HG02884 (cell line): ENCODE data around the gene IGSF22.

Experiments used
- ATAC-seq: cut with Tn5 transposase; IDR thresholded peaks from one replicate; pipeline ENCODE4 v1.9.1; 2021; ENCODE audit warnings: mild to moderate bottlenecking, moderate library complexity; ENCODE audit not compliant: unreplicated experiment

IGSF22 gene

GRCh38 chr11:18726040-18726439 lies at the start of gene IGSF22:
Gene IGSF22, minus strand, starts transcription at chr11:18726188. Its CDS starts 1,952 bp downstream, at chr11:18724236.
- ATAC-seq, result no peak

DNA sequence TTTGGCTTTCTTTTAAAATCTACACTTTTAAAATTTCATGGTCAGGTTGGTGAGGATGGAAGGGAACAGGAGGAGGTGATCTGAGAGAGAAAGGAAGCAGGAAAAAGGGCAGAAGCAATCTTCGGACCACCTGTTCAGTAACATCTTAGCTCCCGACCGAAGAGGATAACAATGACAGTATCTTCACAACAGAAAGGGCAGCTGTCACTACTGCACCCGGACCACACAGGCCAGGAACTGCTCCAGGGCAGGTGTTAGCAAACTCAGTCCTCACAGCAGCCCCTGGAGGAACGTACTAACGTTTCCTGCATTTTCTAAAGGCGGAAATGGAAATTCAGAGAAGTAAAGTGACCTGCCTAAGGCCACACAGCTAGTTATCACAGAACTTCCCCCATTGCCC lies 48.8 kb upstream of the IGSF22 start:
- no peak for ATAC-seq

DNA sequence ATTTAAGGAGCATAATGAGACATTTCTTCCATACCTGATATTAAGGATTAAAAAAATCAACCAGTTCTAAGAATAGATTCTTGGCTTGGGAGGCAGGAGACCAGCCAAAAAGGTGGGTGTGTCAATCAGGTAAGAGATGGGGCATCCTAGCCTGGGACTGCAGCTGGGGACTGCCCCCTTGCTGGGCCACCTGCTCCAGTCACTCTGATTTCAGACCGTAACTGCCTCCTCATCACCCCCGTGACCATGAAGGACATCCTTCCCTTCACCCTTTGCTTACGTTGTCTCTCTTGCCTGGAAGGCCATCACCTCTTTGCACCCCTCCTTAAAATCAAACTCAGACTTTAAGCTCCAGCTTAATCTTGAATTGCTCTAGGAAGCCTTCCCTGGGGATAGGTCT lies 47.7 kb upstream of the IGSF22 start:
- ATAC-seq, result no peak

- no peak for ATAC-seq
Observed at GRCh38 chr11:18773104-18773503, 47.1 kb upstream of the IGSF22 start.

DNA sequence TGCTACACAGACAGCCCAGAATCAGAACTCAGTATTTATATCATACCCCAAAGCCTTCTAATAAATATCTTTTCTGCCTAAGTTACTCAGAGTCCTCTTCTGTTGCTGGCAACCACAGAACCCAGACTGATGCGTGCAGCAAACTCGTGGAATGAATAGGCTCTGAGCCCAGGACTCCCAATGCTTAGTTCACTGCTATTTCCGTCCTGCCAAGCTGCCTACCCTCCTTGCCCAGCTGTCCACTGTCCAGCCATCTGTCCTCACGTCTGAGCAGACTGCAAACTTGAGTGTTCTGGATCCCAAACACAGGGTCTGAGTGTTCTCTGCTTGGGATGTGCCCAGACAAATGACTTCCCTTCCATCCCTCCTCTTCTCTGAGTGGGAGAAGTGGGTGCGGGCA lies 46.2 kb upstream of the IGSF22 start:
- no peak for ATAC-seq

- no peak for ATAC-seq
Observed at GRCh38 chr11:18771266-18772035, 45.5 kb upstream of the IGSF22 start.

DNA sequence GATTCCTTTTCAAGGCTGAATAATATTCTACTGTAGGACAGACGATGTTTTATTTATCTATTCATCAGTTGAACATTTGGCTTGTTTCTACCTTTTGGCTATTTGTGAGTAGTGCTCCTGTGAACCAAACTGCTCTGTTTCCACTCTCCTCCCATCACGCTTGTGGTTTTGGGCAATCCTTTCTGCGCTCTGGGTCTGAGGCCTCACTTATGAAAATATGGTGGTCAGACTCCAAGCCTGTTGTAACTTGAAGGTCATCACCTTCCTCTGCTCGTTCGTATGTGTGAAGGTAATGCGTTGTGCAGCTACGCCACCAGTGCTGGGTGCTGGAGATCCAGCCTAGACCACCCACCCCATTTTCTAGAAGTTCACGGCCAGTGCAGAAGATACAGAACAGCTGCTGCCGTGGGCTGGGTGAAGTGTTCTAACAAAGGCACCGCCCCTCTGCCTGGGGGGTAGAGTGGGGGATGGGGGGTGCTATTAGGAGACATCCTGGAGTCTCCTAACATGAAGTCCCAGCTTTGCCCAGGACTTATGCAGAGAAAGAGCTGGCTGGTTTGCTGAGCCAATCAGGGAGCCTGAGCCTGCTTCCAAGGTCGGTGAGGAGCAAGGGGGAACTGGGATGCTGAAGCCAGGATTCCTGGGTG lies 44.6 kb upstream of the IGSF22 start:
- no peak for ATAC-seq

DNA sequence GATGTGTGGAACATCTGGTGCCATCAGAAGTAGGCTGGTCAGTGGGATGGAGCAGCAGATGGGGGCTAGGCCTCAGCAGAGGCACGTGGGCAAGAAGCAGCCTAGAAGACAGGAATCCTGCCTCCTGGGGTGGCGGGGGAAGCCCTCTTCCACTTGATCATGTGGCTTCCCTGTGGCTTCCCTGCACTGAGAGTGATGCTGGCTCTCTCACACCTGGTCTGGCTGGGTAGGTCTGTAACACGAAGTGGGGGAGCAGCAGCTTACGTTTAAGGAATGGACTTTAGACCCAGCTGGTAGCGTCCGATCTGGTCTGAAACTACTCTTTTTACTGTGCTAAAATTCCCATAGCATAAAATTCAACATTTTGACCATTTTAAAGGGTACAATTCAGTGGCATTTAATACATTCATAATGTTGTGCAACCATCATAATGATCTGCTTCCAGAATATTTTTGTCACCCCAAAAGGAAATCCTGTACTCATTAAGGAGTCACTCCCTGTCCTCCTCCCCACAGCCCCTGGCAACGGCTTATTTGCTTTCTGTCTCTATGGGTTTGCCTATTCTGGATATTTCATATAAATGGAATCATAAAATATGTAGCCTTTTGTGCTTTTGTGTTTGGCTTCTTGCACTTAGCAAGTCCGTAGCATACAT lies 43.9 kb upstream of the IGSF22 start:
- ATAC-seq, result peak; percentile 42

- no peak for ATAC-seq
Observed at GRCh38 chr11:18768978-18769377, 43.0 kb upstream of the IGSF22 start.

DNA sequence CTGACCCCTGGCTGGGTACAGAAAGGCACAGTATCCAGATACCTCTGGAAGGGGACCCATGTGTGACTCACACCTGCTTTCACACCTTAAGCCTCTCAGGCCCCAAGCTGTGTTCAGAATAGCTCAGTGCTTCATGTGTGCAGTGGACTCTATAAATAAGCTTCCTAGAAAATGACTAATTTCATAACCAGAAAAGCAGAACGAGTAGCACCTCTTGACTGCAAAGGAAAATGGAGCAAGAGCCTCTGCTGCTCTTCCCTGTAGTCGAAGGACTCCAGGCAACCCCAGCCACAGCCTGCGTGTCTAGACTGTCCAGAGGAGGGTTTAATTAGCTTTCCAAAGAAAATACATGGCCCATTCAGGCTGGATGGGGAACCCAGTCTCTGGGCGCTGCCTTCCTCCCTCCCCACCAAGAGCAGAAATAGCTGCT lies 42.5 kb upstream of the IGSF22 start:
- peak; percentile 86 for ATAC-seq

DNA sequence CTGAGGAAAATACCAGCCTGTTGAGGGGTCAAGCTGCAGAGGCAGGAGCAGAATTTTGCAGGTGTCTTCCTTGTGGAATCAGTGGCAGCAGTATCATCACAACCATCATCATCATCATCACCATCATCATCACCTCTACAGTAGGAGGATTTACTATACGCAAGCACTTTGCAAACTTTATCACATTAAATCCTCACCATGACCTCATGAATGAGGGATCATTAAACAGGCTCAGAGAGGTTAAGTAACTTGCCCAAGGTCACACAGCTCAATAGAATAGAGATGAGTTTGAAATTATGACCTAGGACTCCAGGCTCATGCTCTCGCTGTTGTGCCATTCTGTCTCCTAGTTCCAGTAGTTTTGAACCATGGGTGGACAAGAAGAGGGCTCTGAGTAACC lies 40.0 kb upstream of the IGSF22 start:
- no peak for ATAC-seq

DNA sequence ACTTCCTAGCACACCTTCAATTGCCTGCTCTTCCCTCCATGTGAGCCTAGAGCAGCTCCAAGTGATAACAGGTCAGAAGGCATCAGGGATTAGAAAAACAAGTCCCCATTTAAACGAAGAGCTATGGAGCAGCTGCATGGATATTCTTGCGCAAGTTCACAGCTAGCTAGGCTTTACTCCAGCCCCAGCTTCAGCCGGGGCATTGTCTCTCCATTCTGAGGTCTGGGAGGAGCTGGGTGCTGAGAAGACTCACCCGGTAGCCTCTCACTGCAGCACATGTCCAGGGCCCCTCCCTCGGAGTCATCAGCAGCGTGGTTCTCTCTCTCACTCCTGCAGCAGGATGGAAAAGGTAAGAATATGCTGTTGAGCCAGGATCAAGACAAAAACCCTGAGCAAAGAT lies 39.6 kb upstream of the IGSF22 start:
- ATAC-seq, result no peak

DNA sequence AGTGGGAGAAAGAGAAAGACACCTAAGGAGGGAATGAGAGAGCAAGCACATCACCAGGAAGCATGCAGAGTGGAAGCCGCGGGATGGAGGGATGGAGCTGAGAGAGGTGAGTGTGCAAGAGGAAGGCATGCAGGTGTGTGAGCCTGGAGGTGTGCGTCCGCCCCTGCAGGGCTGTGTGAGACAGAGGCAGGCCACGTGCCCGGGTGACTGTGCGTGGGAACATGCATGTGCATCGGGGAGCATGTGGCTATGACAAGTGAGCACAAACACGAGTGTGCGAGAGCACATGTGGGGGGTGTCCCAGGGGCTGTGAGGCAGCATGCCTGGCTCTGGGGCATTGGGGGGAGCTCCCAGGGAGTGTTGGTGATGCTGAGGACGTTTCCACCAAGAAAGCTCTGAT lies 35.8 kb upstream of the IGSF22 start:
- ATAC-seq, result no peak

GRCh38 chr11:18761144-18761543 lies 35.2 kb upstream of the IGSF22 start:
- no peak for ATAC-seq

GRCh38 chr11:18757811-18758210 lies 31.8 kb upstream of the IGSF22 start:
- ATAC-seq, result no peak

DNA sequence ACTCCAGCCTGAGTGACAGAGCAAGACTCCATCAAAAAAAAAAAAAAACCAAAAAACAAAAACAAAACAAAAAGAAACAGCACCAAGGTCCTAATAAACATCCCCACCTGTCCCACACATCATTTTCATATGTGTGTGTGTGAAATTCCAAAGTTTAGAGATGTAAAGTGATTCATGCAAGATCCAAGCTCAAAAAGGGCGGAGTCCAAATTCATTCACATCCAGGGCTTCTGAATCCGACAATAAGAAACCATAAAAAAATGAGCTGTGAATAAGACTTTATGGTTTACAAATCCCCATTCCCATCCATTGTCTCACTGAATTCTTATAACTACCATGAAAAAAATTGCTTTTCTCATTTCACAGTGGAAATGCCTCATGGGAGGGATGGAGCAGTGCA lies 30.9 kb upstream of the IGSF22 start:
- ATAC-seq, result no peak

GRCh38 chr11:18754308-18754707 lies 28.3 kb upstream of the IGSF22 start:
- ATAC-seq, result no peak

DNA sequence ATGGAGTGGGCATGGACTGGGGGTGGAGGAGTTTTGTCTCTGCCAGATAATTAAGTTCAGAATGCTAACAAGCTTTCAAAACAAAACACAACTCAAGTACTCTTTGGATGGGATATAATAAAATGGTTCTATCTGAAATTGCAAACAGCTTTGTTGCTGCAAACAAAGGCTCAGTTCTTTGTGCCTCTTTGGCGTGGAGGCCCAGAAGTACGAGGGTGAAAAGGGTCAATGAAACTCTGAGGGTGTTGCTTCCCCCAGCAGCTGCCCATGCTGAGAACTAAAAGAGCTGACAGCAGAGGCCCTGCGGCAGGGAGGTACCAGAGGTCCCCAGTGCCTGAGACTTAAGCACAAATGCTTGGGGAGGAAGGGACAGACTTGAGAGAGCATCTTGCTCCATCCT lies 26.5 kb upstream of the IGSF22 start:
- ATAC-seq, result no peak

DNA sequence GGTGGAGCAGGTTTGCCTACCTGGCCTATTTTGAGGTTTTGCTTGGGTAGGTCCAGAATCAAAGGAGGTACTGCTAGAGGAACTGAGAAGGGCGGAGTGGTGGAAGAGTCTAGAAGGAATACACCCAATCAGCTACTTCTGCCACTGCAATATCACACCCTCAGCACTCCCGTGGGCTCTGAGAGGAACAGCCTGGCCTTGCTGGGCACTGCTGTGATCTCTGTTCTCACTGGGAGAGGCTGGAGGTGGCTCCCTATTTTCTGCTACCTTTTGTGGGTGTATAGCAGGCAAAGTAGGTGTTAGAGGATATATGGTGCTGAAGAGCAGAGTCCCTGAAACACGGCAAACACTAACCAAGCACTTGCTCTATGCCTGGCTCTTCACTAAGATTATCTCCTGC lies 25.0 kb upstream of the IGSF22 start:
- ATAC-seq, result no peak

DNA sequence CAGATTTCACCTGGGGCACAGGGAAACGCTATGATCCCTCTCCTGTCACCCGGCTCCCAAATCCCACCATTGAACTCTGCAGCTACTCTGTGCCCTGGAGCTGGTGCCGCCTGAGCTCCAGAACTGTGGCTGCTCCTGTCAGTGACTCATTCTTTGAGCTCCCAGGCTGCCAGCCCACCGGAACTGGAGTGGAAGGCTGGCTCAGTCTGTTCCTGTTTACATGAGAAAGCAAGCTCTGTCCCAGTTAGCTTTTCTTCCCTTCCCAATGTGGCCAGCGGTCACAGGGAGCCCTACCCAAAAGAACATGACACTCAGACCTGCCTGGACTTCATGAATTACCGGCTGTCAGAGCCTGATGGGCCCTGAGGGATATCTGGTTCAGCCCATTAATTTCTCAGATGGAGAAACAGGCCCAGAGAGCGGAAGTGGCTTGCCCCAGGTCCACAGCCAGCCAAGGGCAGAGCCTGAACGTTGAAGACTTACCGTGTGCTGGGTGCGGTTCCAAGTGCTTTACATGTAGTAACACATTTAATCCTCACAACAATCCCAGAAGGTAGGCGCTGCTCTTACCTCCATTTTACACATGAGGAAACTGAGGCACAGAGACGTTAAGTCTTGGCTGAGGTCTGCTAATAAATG lies 23.8 kb upstream of the IGSF22 start:
- no peak for ATAC-seq

GRCh38 chr11:18748766-18749365 lies 22.9 kb upstream of the IGSF22 start:
- no peak for ATAC-seq
